Measurements from ENCODE around the gene PTBP3. TPM values are rescaled to one million over a fixed set of nuclear protein-coding genes. Genes with fewer than 3 reads are reported as not detected.

The PTBP3 gene
- total RNA-seq, 1 experiment from 2014 or later: 141 TPM

- no peak overlapping the region for H2AFZ ChIP-seq
- TSS peak; percentile 14 for BruUV-seq (replicated peaks)
Measured at GRCh38 chr9:112173489-112174221, 159.8 kb downstream of the PTBP3 start.

GRCh38 chr9:112170968-112171367 lies 162.5 kb downstream of the PTBP3 start:
- BruUV-seq (replicated peaks): no TSS peak
- intact Hi-C loops (cut with micrococcal nuclease; ENCODE audit: unreplicated experiment): loop anchor here (1.0 to 5.0 kb wide), 4 partner anchors 58 to 583 kb away; partner anchors contain the start of gene PTBP3
- Histone ChIP-seq H3K27ac (peak overlapping the region; percentile 98), H3K9me2 (ENCODE audit: insufficient read depth) (no peaks in the 10 kb centered on the region), H3K4me1 (replicated peaks; ENCODE audit: insufficient read depth) (peaks cover 83% of the 10 kb centered on the region), H2AFZ (no peak overlapping the region), H3K36me3 (ENCODE audit: low read depth) (peaks cover 8% of the 10 kb centered on the region; the same call in 1 of the 2 replicates), H3K4me3 (no peak overlapping the region), H3K27me3 (ENCODE audit: insufficient read depth, low read depth) (no peaks in the 10 kb centered on the region), H3K79me2 (ENCODE audit: low read depth) (peaks cover 75% of the 10 kb centered on the region), H4K20me1 (ENCODE audit: insufficient read depth) (no peaks in the 10 kb centered on the region), H3K4me2 (peak overlapping the region; percentile 82), H3K9me3 (ENCODE audit: insufficient read depth, low read depth) (no peaks in the 10 kb centered on the region), H3F3A (ENCODE audit: insufficient read depth, low read depth) (peaks cover 57% of the 10 kb centered on the region)
- CTCF ChIA-PET: interaction anchor here (0.5 kb wide), 1 partner anchor 116 kb away, joined by 12 read pairs; no protein-coding TSS in a partner anchor
- DNase-seq: no peak
- TF ChIP-seq EZH2 (IDR thresholded peaks at IDR 0.05; ENCODE audit: low read depth) (no peak), CTCF (conservative IDR thresholded peaks at IDR 0.05) (no peak)
- POLR2A ChIA-PET (ENCODE audit: unreplicated experiment): interaction anchor here (0.5 to 0.7 kb wide), 3 partner anchors 9 to 1051 kb away, joined by 3 to 25 read pairs (median 3); no protein-coding TSS in a partner anchor

More at GRCh38 chr9:112173489-112174221, 159.8 kb downstream of the PTBP3 start:
- TF ChIP-seq CTCF (conservative IDR thresholded peaks at IDR 0.05): no peak
- TF ChIP-seq EZH2 (IDR thresholded peaks at IDR 0.05; ENCODE audit: low read depth): no peak
- peak overlapping the region; percentile 88 for H3K4me2 ChIP-seq
- H4K20me1 ChIP-seq (ENCODE audit: insufficient read depth): no peaks in the 10 kb centered on the region
- peaks cover 67% of the 10 kb centered on the region for H3K4me1 ChIP-seq (replicated peaks; ENCODE audit: insufficient read depth)
- DNase-seq: no peak
- H3K9me2 ChIP-seq (ENCODE audit: insufficient read depth): no peaks in the 10 kb centered on the region
- intact Hi-C loops (cut with micrococcal nuclease; ENCODE audit: unreplicated experiment): loop anchor here (5.0 kb wide), 1 partner anchor 141 kb away; no protein-coding TSS in a partner anchor
- H3K36me3 ChIP-seq (ENCODE audit: low read depth): peaks cover 8% of the 10 kb centered on the region; the same call in 1 of the 2 replicates
- peaks cover 59% of the 10 kb centered on the region for H3F3A ChIP-seq (ENCODE audit: insufficient read depth, low read depth)
- H3K4me3 ChIP-seq: peak overlapping the region; percentile 84; the same call in 1 of the 2 replicates
- ChIA-PET POLR2A (ENCODE audit: unreplicated experiment) (interaction anchor here (0.6 kb wide), 2 partner anchors 109 to 478 kb away, joined by 3 read pairs; no protein-coding TSS in a partner anchor), CTCF (no interaction called here)
- H3K79me2 ChIP-seq (ENCODE audit: low read depth): peaks cover 55% of the 10 kb centered on the region
- no peaks in the 10 kb centered on the region for H3K27me3 ChIP-seq (ENCODE audit: insufficient read depth, low read depth)
- peak overlapping the region; percentile 86 for H3K27ac ChIP-seq
- H3K9me3 ChIP-seq (ENCODE audit: insufficient read depth, low read depth): no peaks in the 10 kb centered on the region

GRCh38 chr9:112170235-112170634 lies 163.2 kb downstream of the PTBP3 start:
- CTCF ChIA-PET: interaction anchor here (0.6 kb wide), 1 partner anchor 434 kb away, joined by 8 read pairs; no protein-coding TSS in a partner anchor
- H3K9me3 ChIP-seq (ENCODE audit: insufficient read depth, low read depth): no peaks in the 10 kb centered on the region
- H3K9me2 ChIP-seq (ENCODE audit: insufficient read depth): no peaks in the 10 kb centered on the region
- TF ChIP-seq CTCF (conservative IDR thresholded peaks at IDR 0.05) (no peak), EZH2 (IDR thresholded peaks at IDR 0.05; ENCODE audit: low read depth) (no peak)
- no TSS peak for BruUV-seq (replicated peaks)
- H3K27me3 ChIP-seq (ENCODE audit: insufficient read depth, low read depth): no peaks in the 10 kb centered on the region
- peak overlapping the region; percentile 44; the same call in 1 of the 2 replicates for H3K4me3 ChIP-seq
- intact Hi-C loops (cut with micrococcal nuclease; ENCODE audit: unreplicated experiment): loop anchor here (1.0 to 5.0 kb wide), 4 partner anchors 57 to 584 kb away; partner anchors contain the start of gene PTBP3
- H3K4me1 ChIP-seq (replicated peaks; ENCODE audit: insufficient read depth): peaks cover 90% of the 10 kb centered on the region
- POLR2A ChIA-PET (ENCODE audit: unreplicated experiment): interaction anchor here (0.6 to 0.7 kb wide), 3 partner anchors 9 to 1052 kb away, joined by 3 to 14 read pairs (median 4); no protein-coding TSS in a partner anchor
- peaks cover 59% of the 10 kb centered on the region for H3F3A ChIP-seq (ENCODE audit: insufficient read depth, low read depth)
- no peak overlapping the region for H2AFZ ChIP-seq
- peak overlapping the region; percentile 98 for H3K27ac ChIP-seq
- H4K20me1 ChIP-seq (ENCODE audit: insufficient read depth): no peaks in the 10 kb centered on the region
- peak; percentile 91 to 98 for DNase-seq
- H3K4me2 ChIP-seq: peak overlapping the region; percentile 82
- peaks cover 69% of the 10 kb centered on the region for H3K79me2 ChIP-seq (ENCODE audit: low read depth)
- peaks cover 8% of the 10 kb centered on the region; the same call in 1 of the 2 replicates for H3K36me3 ChIP-seq (ENCODE audit: low read depth)
